Body of pancreas (tissue), 4 donors: ENCODE results near the gene COL4A2.

ENCODE experiments used
- POLR2A ChIP-seq, 3 donors: fragments of 450-650 bp; IDR thresholded peaks; one replicate each; pipeline ENCODE4 v1.6.1; 2016; ENCODE audit warnings: antibody characterized with exemption in 3 of 3, mild to moderate bottlenecking in 2 of 3
- TF ChIP-seq, protein P1 (sequence below), 7 experiments: fragments of 450-650 bp in 4 of 7; fragments of 200-600 bp in 3 of 7; sonication (generic) in 3 of 7; IDR thresholded peaks; one replicate each; pipeline ENCODE4 v1.5.1; 2016 to 2019; ENCODE audit warnings: antibody characterized with exemption in 7 of 7

DNA sequence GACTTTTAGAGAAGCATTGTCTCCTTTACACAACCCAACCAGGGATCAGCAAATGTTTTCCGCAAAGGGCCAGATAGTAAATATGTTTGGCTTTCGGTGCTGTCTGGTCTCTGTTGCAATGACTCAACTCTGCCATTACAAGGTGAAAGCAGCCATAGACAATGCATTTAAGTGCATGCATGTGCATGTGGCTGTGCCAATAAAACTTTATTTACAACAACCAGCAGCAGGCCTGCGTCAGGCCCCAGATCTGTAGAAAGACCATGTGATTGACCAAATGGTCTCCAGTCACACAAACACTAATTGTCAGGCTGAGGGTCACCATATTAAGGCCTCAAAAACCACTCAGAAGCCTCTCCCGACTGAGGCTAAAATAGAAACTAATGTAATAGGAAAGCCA, 246.3 kb downstream of the COL4A2 start:
- TF ChIP-seq, protein P1, sequence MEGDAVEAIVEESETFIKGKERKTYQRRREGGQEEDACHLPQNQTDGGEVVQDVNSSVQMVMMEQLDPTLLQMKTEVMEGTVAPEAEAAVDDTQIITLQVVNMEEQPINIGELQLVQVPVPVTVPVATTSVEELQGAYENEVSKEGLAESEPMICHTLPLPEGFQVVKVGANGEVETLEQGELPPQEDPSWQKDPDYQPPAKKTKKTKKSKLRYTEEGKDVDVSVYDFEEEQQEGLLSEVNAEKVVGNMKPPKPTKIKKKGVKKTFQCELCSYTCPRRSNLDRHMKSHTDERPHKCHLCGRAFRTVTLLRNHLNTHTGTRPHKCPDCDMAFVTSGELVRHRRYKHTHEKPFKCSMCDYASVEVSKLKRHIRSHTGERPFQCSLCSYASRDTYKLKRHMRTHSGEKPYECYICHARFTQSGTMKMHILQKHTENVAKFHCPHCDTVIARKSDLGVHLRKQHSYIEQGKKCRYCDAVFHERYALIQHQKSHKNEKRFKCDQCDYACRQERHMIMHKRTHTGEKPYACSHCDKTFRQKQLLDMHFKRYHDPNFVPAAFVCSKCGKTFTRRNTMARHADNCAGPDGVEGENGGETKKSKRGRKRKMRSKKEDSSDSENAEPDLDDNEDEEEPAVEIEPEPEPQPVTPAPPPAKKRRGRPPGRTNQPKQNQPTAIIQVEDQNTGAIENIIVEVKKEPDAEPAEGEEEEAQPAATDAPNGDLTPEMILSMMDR (IDR thresholded peaks at IDR 0.05), result no peak
- TF ChIP-seq POLR2A (IDR thresholded peaks at IDR 0.05), result no peak
